ENCODE data around the gene C3AR1. TPM values are rescaled to one million over a fixed set of nuclear protein-coding genes. Genes with fewer than 3 reads are reported as not detected.

Gene C3AR1
- total RNA-seq, 1 donor from 2014 or later: 2.0 TPM

Other genes starting within 250 kb of the C3AR1 start
- not detected for gene SLC2A14, start 193.4 kb downstream of the C3AR1 start, total RNA-seq
- 58.0 TPM for gene SLC2A3, start 130.2 kb downstream of the C3AR1 start, total RNA-seq
- 17.1 TPM for gene FOXJ2, start 33.6 kb downstream of the C3AR1 start, total RNA-seq
- 11.2 TPM for gene NECAP1, start 15.9 kb upstream of the C3AR1 start, total RNA-seq
- gene CLEC4A, start 57.3 kb upstream of the C3AR1 start, total RNA-seq: 28.8 TPM
- gene ZNF705A, start 90.7 kb upstream of the C3AR1 start, total RNA-seq: not detected
- gene FAM90A1, start 161.3 kb upstream of the C3AR1 start, total RNA-seq: not detected

Data from ascending aorta (tissue), 1 donor.